GM21717 (cell line): ENCODE results near the gene PXT1.

Experiments
- ATAC-seq: cut with Tn5 transposase; IDR thresholded peaks from one replicate; pipeline ENCODE4 v1.9.1; 2021; ENCODE audit warnings: mild to moderate bottlenecking, moderate library complexity; ENCODE audit not compliant: unreplicated experiment

PXT1 gene

DNA sequence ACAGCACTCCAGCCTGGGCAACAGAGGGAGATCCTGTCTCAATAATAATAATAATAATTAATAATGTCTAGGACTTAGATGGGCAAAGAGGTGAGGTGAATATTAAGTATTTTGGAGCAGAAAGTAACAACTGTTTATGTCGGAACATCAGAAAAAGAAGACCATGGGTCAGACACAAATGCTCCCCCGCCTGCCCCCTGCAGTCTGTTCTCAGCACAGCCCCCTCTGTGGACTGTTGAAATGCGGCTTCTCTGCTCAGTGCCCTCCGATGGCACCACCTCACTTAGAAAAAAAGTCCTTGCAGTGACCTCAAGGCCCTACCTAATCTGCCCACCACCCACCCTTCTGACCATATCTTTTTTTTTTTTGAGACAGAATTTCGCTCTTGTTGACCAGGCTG lies 50.0 kb downstream of the PXT1 start:
- ATAC-seq = no peak

DNA sequence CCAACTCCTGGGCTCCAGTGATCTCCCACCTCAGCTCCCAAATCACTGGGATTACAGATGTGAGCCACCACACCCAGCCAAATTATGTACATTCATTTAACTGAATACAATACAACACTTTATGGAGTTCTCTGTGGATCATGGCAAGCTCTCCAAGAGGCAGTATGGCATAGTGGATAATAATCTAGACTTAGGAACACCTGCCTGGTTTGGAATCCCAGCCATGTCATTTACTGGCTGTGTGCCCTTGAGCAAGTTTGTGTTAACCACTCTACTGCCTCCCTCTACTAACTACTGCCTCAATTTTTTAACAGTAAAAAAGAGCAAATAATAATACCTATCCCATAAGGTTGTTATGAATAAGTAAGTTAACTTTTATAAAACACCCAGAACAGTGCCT lies 53.3 kb downstream of the PXT1 start:
- no peak for ATAC-seq

DNA sequence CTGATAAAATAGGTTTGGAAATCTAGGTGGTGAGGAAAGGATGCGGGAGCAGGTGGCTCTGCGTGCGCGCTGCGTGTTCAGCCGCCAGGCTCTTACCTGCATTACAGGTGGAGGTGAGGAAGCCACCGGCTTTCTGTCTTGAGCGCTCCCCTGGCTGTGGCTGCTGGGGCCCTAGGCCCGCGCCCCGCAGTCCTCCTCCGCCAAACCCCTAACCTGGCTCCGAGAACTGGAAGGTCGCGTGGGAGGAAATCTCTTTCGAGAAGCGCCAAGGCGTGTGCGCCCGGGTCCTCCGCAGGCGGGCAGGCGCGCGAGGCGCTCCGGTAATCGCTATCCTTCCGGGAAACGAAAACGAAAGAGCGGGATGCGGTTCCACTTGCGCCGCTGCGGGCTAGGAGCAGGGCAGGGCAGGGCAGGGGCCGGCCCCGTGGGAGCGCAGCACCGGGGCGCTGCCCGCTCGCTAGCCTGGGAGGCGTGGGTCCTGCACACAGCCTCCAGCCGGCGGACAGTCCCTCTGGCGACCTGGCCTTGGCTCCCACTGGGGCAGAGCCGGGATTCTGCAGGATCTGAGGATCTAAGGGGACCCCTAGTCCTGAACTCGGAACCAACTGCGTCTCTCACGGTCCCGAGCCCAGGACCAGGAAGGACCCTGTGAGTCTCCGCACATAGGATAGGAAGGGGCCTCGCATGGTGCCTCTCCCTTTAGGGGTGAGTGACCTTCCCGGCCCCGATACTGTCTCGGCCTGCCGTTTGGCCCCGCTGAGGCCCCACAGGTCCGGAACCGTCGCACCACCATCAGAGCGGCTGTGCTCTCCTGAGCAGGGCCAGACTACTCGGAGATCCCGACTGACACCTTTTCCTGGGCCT lies 55.0 kb downstream of the PXT1 start, which contains the start of gene ETV7:
ETV7 (minus strand) TSS at position 230 of the 864 bp plus-strand sequence; CDS start at position 102, 128 bp downstream.
- no peak for ATAC-seq

DNA sequence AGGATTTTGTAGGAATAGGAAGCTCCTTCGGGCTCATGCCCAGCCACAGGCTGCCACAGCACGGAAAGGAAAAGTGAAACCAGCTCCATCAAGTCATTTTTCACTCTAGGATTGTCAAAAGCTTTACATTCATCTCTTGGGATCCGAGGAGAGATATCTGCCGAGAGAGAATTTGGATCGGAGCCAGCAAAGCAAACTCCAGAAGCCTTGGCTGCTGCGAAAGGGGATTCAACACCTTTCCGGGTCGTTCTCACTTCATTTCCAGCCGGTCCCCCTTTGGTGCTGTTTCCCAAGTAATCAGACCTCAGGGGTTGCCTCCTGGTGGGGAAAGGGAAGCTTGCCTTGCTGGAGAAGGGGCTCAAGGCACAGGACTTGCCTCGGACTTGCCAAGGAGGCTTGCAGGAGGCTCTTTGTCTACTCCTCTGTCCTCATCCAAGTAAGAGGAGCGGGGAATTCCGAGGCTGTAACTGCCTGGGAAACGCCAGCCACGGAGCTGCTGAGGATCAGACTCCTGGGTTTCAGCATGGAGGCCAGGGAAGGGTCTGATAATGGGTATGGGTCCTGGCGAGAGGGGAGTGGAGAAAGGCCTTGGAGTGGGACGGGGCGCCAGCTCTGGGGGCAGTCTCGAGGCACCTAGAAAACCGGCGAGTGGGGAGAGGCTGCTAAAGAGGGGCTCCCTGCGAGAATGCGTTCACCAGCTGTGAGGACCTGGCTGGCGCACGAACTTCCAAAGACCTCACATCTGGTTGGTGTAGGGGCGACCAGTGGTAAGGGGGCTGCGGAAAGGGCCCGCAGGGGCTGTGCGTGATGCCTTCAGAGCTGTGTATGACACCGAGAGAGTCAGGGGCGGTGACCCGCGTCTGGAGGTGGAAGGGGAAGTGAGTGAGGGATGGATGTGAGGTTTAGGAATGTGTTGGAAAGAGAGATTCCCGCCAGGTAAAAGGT lies 55.9 kb downstream of the PXT1 start:
- no peak for ATAC-seq

DNA sequence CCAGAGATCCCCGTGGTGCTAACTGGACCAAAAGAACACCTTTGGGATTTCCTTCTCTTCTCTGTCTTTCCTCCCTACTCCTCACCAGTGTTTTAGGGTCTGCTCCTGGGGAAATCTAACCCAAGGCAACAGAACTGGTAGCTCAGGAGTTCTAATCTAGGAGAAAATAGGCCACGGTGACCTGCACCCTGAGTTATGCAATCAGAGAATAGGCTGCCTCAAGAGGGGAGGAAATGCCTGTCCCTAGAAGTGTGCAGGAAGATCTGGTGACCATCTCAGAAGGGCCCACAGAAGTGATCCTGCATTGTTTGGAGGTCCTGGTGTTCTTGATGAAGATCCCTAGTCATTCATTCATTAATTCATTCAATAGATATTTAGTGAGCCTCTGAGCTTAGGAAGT lies 58.6 kb downstream of the PXT1 start:
- no peak for ATAC-seq

DNA sequence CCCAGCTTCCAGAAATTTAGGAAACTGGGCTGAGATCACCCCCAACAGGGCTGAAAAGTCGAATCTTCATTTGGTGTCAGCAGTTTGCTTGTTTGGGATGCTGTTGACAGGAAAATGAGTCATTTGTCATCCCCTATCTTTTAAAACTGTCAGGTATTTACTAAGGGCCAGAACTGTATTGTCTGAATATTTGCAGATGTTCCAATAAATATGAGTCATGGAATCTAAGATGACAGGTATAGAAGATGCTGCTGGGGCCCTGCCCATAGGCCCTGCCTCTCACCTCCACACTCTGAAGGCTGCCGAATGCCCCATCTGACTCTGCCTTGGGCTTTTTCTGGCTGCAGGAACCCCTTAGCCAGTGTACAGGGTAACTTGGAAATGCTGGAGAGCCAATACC lies 59.0 kb downstream of the PXT1 start:
- no peak for ATAC-seq

DNA sequence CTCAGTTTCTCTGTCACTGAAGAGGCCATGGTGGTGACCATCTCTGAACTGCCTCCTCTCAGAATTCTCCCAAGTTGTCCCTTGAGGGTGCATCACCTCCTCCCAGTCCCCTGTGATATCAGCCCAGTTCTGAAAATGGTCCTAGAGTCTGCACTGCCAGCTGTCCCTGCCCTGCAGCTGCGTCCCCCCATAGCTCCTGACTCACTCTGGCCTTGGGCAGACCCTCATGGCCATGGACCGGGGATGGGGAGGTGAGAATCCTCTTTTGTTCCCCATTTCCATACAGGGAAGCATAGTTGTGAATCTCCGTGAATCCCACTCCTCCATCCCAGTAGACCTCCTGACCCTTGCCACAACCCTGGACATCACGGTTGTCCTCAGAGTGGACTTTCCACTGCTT lies 59.7 kb downstream of the PXT1 start:
- ATAC-seq = no peak

DNA sequence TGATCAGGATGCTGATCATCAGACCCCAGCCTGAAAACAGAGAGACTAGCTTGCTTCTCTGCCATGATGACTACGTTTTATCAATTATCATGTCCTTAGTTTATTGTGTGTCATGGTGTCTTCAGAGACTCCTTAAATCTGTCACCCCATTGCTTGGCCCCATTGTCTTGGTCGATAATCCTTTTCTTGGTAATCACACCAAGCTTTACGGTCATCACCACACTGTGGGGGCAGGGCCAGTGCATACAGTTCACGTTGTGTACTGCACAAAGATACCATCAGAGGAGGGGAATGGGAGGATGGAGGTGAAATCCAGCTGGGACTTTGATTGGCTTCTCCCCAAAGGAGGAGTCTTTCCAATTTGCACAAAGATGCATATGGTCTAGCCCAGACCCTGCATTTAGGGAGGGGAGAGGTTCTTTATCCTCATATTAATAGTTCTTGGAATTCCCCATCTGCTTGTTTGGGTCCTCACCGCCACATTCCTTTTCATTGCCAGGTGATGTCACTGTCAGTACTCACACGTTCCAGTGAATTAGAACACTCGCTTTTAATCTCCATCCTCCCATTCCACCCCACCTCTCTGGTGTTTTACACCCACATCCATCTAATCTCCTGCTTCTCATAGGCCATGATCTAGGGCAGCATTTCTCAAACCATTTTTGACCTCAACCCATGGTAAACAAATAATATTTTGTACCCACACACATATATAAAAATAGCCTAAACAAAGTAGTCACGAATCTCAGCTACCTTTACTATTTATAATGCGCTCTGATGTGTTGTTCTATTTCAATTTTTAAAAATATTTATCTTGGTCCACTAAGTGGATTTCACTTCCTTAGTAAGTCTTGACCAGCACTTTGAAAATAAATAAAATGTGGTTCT lies 60.9 kb downstream of the PXT1 start:
- ATAC-seq = no peak

DNA sequence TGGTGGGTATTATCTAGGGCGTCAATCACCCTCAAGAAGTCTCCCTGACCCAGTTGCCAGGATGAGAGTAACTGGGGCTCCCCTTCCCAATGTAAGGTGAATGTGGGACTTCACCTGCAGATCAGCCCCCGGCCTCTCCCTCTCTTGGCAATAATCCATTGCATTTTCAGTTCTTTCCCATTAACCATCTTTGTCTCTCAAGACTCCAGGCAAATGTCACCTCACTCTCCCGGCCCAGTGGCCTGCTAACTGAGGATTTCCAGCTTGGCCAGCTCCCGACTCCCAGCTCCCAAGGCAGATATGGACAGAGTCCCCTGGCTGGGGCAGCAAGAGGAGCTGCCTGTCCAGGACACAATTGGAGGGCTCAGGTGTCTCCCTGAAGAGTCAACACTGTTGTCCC lies 62.5 kb downstream of the PXT1 start:
- no peak for ATAC-seq

DNA sequence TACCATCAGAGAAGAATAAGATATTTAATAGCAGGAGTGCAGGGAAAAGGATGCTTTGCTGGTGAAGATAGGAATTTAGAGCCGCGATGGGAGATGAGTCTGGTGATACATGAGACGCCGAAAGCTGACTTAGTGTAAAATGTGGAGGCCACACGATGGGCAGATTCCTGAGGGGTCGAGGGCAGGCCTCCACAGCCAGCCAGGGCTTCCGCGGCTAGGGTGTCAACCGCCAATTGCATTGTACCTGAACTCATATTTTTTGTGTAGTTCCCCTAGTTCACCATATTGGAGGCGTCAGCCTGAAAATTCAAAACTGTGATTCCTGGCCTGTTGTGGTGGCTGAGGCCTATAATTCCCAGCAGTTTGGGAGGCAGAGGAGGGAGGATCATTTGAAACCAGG lies 63.7 kb downstream of the PXT1 start:
- ATAC-seq = no peak

DNA sequence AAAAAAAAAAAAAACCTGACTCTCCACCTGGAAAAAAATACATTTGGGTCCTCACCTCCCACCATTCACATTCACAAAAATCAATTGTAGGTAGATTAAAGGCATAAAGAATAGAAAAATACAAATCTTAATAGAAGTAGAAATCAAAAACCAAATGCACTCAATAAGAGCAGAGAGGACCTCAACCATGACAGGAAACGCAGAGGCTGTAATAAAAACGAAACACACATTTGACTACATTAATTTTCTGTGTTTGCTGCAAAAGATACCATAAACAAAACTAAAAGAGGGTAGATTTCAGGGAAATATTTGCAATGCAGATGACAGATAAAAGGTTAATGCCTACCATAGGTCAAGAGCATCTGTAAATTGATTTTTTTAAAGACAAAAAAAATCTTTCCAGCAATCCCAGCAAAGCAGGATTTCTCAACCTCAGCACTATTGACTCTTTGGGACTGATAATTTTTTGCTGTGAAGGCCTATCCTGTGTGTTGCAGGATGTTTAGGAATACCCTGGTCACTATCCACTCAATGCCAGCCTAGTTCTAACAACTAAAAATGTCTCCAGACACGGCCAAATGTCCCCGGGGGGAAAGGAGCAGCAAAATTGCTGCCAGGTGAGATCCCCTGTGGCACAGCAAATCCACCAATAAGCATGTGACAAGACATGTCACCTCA lies 64.3 kb downstream of the PXT1 start:
- no peak for ATAC-seq

DNA sequence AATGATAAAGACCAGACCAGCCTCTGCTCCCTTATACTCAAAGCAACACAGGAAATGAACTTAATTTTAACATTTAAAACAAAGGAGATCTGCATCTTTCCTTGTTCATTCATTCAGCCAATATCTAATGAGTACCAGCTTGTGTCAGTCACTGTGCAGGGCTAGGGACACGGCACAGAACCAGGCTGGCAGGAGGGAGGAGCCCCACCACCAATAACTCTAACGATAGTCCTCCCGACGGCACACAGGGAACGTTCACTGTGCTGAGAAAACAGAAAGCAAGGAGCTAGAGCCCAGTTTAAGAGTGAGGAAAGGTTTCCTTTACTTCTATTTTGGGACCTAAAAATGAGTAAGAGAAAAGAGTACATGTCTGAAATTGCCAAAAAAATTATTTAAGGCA lies 65.1 kb downstream of the PXT1 start:
- no peak for ATAC-seq

DNA sequence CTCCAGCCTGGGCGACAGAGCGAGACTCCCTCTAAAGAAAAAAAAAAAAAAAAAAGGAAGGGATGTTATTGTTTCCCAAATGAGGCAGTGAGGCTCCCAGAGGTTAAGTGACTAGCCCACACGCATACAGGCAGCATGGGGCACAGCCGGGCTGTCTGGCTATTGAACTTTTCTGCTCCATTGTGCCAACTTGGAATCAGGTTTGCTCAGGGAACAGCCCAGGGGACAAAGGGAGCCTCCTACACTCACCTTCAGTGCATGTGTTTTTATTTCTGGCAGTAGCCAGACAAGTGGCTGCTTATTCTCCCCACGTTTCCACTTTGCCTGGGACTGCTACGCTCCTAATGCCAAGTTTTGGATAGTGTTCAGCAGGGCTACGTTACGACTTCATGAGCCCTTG lies 65.9 kb downstream of the PXT1 start:
- no peak for ATAC-seq

DNA sequence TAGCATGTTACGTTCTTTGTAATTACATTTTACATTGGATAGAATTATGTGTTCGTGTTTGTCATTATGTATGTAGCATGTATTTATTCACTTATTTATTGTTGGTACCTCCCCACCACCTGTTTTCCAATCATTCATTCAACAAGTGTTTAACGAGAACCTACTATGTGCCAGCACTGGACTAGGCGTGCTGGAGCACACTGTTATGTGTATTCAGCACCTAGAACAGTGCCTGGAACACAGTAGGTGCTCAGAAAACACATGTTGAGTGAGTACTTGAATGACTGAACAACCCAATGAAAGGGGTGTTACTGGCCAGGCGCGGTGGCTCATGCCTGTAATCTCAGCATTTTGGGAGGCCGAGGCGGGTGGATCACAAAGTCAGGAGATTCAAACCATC lies 66.5 kb downstream of the PXT1 start:
- no peak for ATAC-seq

DNA sequence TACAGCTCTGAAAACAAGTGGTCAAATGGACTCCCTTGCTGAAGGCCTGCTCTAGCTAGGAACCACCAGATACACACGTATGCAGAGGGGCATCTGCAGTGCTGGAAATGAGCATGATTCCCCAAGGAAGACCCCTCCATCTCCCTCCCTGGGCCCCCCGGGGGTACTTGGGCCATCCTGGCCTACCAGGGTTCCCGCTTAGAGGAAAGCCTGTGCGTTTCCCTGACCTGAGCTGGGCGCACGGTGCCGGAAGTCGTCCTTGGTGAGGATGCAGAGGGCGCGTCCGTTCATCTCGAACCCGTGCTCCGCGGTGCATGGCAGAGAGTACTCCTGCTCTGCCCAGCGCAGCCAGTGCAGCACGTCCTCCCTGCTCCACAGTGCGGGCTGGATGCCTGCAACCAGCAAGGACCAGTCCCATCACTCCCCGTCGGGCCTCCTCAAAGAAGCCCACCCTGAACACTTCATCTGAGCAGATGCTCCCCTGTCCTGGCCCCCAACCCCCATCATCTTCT lies 67.0 kb downstream of the PXT1 start:
- no peak for ATAC-seq

DNA sequence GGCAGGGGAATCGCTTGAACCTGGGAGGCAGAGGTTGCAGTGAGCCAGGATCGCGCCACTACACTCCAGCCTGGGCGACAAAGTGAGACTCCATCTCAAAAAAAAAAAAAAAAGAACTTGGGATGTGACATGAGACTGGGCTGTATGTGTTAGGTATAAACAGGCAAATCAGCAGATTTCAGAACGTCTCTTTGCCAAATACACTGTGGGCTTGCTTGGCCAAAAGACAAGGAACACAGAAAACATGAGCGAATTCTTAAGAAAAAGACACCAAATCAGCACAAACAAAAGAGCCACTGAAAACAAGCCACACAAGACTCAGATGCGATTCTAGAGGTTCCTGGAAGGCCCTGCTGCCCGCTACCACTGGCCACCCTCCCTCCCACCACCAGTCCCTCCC lies 67.7 kb downstream of the PXT1 start:
- no peak for ATAC-seq

DNA sequence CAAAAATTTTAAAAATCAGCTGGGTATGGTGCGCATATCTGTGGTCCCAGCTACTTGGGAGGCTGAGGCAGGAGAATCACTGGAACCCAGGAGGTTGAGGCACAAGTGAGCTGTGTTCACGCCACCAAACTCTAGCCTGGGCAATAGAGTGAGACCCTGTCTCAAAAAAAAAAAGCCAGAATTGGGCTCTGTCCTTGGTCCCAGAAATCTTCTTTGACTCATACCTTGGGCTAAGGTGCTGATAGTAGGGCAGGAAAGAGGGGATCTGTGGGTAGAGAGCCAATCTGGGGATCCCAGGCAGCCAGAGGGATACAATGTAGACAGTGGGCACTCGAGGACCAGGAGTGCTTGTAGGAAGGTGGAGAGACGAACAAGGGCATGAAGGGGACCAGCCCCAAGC lies 68.5 kb downstream of the PXT1 start:
- ATAC-seq = no peak

DNA sequence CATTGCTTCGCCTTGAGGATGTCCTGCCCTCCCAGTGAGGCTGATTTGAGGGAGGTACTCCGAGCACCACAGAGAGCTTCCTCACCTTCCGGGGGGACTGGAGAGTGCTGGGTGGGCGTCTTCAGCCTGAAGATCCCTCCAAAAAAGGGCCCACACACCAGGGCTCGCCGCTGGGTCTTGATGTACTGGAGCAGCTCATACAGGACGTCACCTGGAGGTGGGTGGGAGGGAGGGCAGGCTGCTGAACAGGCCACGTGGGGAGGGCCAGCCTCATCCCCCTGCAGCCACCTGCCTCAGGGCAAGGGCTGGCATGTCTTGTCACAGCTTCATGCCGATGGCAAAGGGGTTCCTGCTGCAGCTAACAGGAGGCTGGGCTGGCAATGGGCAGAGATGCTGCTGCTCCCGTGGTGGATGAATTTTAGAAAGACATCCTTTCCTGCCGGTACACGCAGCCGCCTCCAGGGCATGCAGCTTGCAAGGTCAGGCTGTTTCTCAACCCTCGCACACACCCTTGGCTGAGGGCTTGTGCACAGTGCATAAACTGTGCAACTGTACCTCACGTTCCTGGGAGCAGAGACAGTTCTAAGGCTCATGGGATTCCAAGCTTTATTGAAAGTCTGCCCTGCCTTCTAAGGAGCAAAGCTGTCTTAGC lies 69.2 kb downstream of the PXT1 start:
- ATAC-seq = no peak

DNA sequence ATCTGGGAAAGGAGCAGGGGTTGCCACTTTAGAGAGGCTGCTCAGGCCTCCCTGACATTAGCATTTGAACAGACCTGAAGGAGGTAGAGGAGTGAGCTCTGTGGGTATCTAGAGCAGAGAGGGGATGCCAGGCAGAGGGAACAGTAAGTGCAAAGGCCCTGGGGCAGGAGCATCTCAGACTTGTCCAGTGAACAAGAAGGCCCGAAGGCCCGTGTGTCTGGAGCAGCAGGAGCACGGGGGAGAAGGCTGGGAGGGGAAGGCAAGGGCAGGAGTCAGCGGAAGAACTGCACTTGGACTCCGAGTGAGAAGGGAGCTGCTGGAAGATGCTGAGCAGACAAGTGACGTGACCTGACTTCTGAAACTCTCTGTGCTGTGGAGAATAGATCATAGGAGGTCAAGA lies 70.6 kb downstream of the PXT1 start:
- ATAC-seq = no peak

DNA sequence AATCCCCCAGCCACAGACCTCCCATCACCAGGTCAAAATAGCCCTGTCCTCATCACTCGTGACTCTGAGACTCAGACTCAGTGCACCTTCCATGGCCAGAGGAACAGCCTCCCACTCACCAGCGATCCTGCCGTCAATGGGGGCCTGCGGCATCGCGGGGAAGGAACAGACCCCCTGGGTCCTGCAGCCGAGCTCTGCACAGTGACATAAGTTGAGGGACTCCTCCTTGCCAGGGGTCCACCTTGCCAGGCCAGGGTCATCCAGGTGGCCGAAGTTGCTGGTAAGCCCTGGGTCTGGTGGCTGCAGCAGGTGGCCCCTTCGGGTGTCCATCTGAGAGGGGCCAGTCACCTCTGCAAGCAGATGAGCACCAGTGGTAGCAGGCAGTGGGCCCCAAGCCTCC lies 71.4 kb downstream of the PXT1 start:
- ATAC-seq = no peak
